RWPE1 (cell line): ENCODE data around the gene IGFBP1.
A peak's percentile ranks its signal among the peaks of the same experiment; 100 is the strongest.

Source experiments
- CTCF ChIA-PET: fragments of 350-600 bp; sonication (Branson Sonifier 250); formaldehyde crosslinking; extraction: SDS; loops from one replicate; lab custom pipeline; 2021; lab: Yijun Ruan, JAX
- POLR2A ChIA-PET: fragments of 400-600 bp; formaldehyde crosslinking; extraction: SDS; loops from one replicate; lab custom pipeline; 2020; ENCODE audit warnings: antibody characterized with exemption; ENCODE audit not compliant: low non-redundant PET; lab: Yijun Ruan, JAX
- DNase-seq: peaks from one replicate; pipeline ENCODE4 v3.0.0; 2012; ENCODE audit warnings: low spot score
- H3K27ac ChIP-seq: fragments of 450-650 bp; 2 replicates; pipeline ENCODE4 v1.5.1; 2017
- TF ChIP-seq, protein P1 (sequence below): fragments of 450-650 bp; conservative IDR thresholded peaks from 2 replicates; pipeline ENCODE4 v1.5.1; 2017; ENCODE audit warnings: low read depth, mild to moderate bottlenecking

IGFBP1 gene

DNA sequence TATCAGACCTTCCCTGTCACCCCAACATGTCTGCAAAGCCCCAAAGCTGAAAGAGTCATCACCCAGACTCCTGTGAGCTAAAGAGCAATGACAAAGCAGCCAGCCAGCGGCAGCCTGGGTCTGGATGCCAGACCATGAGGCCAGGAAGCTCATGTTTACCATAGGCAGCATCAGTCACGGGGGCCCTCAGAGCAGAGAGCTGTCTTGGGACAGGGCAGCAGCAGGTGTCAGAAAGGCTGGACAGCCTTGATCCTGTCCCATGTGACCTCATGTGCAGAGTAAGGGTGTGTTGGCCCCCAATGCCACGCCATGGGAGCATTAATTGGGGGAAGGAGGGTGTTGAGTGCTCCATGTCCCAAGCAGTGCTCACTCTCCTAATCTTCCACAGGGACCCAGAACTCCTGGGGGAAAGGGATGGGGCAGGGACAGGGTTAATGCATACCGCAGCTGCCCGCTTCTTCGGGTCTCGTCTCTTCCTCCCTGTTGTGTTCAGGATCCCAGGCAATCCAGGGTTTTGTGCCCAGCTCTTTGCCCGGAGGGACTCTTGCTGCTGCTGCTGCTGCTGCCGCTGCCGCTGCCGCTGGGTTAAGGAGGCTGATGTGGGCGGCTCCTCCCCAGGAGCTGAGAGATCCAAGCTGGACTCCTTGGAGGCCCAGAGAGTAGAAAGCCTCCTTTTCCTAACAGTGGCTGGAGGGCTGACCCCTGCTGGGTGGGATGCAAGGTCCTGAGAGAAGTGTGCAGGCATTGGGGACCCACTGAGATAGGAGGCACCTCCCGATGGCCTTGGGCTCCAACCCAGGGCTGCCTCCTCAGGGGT lies 22.5 kb upstream of the IGFBP1 start:
- no peak overlapping the region for H3K27ac ChIP-seq
- DNase-seq: no peak
- ChIA-PET CTCF (interaction anchor here (0.5 kb wide), 1 partner anchor 1175 kb away, joined by 3 read pairs; no protein-coding TSS in a partner anchor), POLR2A (no interaction called here)
- TF ChIP-seq, protein P1, sequence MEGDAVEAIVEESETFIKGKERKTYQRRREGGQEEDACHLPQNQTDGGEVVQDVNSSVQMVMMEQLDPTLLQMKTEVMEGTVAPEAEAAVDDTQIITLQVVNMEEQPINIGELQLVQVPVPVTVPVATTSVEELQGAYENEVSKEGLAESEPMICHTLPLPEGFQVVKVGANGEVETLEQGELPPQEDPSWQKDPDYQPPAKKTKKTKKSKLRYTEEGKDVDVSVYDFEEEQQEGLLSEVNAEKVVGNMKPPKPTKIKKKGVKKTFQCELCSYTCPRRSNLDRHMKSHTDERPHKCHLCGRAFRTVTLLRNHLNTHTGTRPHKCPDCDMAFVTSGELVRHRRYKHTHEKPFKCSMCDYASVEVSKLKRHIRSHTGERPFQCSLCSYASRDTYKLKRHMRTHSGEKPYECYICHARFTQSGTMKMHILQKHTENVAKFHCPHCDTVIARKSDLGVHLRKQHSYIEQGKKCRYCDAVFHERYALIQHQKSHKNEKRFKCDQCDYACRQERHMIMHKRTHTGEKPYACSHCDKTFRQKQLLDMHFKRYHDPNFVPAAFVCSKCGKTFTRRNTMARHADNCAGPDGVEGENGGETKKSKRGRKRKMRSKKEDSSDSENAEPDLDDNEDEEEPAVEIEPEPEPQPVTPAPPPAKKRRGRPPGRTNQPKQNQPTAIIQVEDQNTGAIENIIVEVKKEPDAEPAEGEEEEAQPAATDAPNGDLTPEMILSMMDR: no peak

DNA sequence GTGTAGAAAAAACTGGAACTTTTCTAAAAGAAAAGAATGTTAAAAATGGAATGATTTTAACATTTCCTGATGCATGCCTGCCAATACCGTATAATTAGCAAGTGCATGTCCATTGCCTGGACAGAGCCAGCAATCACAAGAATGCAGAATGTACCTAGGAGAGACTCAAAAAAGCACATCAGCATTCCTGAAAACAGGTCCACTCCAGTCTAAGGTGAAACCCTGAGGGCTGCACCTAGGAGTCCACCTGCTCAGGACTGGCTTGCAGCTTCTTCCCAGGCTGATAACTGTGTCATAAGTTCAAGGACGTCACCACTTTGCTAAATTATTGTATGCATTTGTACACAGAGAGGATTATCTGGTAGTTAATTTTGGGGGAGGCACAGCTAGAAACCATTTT lies 20.8 kb upstream of the IGFBP1 start:
- no peak for DNase-seq
- TF ChIP-seq, protein P1: no peak
- POLR2A ChIA-PET: no interaction called here
- H3K27ac ChIP-seq: no peak overlapping the region
- CTCF ChIA-PET: no interaction called here

DNA sequence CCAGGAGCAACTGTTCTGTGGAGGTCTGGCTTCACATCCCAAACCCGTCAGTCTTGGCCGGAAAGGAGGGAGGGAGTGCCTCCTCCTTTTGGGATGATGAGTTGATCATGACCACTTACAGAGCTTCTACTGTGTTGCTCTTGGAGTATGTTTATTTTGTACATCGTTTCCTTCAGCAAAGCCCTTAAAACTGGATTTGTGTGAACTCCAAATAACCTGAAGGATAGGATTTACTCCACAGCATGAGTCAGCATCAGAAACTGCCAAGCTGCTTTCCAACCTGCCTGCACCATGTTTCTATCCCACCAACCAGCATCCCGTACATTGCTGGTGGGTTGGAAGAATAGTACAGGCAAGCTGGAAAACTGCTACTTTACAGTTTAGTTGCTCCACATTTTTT lies 18.9 kb upstream of the IGFBP1 start:
- CTCF ChIA-PET: interaction anchor here (0.7 kb wide), 1 partner anchor 467 kb away, joined by 3 read pairs; no protein-coding TSS in a partner anchor
- TF ChIP-seq, protein P1: no peak
- no peak overlapping the region for H3K27ac ChIP-seq
- no peak for DNase-seq
- POLR2A ChIA-PET: no interaction called here

DNA sequence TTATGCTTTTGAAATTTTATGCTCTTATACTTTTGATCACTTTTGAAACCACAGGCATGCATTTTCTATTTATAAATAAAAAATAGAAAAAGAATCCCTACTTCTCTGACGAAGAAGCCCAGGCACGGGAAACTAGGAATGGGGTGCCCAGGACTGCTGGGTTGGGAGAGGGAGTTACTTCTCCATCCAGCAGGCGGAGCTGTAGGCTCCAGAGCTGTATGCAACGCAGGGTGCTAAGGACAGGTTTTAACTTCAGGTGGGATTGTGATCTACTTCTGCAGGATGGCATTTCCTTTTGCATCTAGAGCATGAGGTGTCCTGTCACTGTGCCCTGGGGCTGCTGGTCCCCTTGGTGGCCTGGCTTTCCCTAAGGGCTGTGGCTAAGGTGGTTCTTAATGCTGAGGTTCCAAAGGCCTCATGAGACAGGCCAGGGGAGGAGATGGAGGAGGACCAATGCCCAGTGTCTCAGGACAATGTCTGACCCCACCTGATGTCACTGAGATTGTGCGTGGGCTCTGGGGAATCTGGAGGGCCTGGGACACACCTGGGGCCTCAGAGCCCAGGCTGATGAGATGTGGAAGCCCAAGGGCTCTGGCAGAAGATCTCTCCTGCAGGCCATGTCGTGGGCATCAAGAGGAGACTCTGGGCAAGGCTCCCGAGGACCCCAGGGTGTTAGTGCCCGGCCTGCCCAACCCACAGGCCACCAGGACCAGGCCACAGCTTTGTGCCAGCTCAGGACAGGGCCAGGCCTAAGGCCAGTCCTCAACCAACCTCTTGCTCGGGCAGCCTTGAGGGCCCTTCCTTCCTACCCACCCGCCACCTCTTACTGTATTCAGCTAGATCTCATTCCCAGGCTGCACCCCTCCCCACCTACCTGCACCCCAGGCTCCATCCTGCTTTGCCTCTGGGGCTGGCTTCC lies 15.9 kb upstream of the IGFBP1 start:
- TF ChIP-seq, protein P1: peak; percentile 19; the same call in 1 of the 2 replicates
- DNase-seq: no peak
- POLR2A ChIA-PET: no interaction called here
- no peak overlapping the region for H3K27ac ChIP-seq
- CTCF ChIA-PET: interaction anchor here (0.6 to 0.8 kb wide), 2 partner anchors 725 to 730 kb away, joined by 4 read pairs; no protein-coding TSS in a partner anchor

DNA sequence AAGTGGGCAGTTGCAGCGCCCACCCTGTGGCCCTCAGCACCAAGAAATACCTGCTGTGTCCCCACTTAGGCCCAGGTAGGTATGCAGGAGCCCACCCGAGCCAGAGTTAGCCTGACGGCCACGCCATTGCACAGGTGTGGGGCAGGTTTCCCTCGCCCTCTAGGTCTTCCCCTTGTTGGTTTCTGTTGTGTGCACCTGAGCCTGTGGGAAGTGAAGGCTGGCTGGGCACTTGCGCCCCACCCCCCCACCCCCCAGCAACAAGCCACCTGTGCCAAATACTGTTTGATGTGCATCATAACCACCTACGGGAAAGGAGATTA lies 15.3 kb upstream of the IGFBP1 start, which contains the start of gene CCDC201:
Gene CCDC201, minus strand, starts transcription at position 48 of the 320 bp plus-strand sequence. CDS start 75 bp downstream, outside the sequence.
- CTCF ChIA-PET: interaction anchor here (0.6 to 1.1 kb wide), 3 partner anchors 18 to 1320 kb away, joined by 3 to 6 read pairs (median 5); no protein-coding TSS in a partner anchor
- no peak for DNase-seq
- no peak within 1 kb of the TSS for H3K27ac ChIP-seq
- TF ChIP-seq, protein P1: no peak
- POLR2A ChIA-PET: no interaction called here

DNA sequence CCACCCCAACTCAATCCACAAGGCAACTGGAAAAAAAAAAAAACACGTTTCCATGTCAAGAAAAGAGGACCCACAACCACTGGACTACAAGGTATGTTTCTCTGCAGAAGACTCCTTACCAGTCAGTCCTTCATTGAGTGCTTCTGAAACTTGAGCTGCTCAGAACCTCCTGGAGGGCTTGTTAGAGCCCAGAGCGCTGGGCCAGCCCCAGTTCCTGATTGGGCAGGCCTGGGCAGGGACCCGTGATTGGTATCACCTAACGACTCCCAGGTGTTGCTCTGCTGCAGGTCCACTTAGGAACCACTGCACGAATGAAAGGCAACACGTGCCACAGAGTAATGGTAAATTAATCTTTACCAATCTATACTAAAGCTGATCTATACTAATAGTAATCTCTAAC lies 14.9 kb upstream of the IGFBP1 start:
- TF ChIP-seq, protein P1: no peak
- H3K27ac ChIP-seq: no peak overlapping the region
- ChIA-PET POLR2A (no interaction called here), CTCF (interaction anchor here (0.6 to 1.1 kb wide), 3 partner anchors 17 to 1320 kb away, joined by 3 to 6 read pairs (median 5); no protein-coding TSS in a partner anchor)
- no peak for DNase-seq
